SK-N-SH (cell line): Measurements from ENCODE around the gene CACFD1. TPM values are rescaled to one million over a fixed set of nuclear protein-coding genes. Genes with fewer than 3 reads are reported as not detected.
A peak's percentile ranks its signal among the peaks of the same experiment; 100 is the strongest.

Experiments used
- CTCF ChIA-PET: fragments of 300-600, 350-600 bp; formaldehyde crosslinking; extraction: SDS; loops from one replicate; lab custom pipeline; 2021; lab: Yijun Ruan, JAX
- POLR2A ChIA-PET: fragments of 350-600 bp; sonication (Branson Sonifier 250); formaldehyde crosslinking; extraction: SDS; loops from one replicate; lab custom pipeline; 2020; ENCODE audit warnings: antibody characterized with exemption, inconsistent platforms; lab: Yijun Ruan, JAX
- DNase-seq: peaks from one replicate; pipeline ENCODE4 v3.0.0; 2012
- H2AFZ ChIP-seq: fragments of 200-600 bp; sonication (generic); 2 replicates; pipeline ENCODE4 v1.8.1; 2016; ENCODE audit warnings: antibody characterized with exemption, mild to moderate bottlenecking, low read depth
- H3F3A ChIP-seq: fragments of 200-600 bp; sonication (generic); replicated peaks from 2 replicates; pipeline ENCODE3; 2016; ENCODE audit warnings: antibody characterized with exemption, mild to moderate bottlenecking; ENCODE audit not compliant: insufficient read depth
- H3K27ac ChIP-seq, 2 experiments: fragments of 200-500 bp in 1 of 2; fragments of 200-600 bp in 1 of 2; sonication (Bioruptor generic) in 1 of 2; sonication (generic), shearing (Covaris generic) in 1 of 2; 2 replicates each; pipeline versions ENCODE4 v1.5.1 to v1.6.1; 2014 to 2016; ENCODE audit warnings: low read depth in 2 of 2, inconsistent platforms in 1 of 2, low read length in 1 of 2, mild to moderate bottlenecking in 1 of 2, mixed read lengths in 1 of 2
- H3K27me3 ChIP-seq: fragments of 200-600 bp; sonication (generic), shearing (Covaris generic); 2 replicates; pipeline ENCODE4 v1.6.1; 2016; ENCODE audit warnings: mixed run types; ENCODE audit not compliant: insufficient read depth
- H3K36me3 ChIP-seq, 2 experiments: fragments of 200-500 bp in 1 of 2; fragments of 200-600 bp in 1 of 2; sonication (Bioruptor generic) in 1 of 2; sonication (generic) in 1 of 2; replicated peaks in 1 of 2; 2 replicates each; pipeline versions ENCODE3 to v1.5.1; 2014 to 2016; ENCODE audit warnings: low read length in 1 of 2, mild to moderate bottlenecking in 1 of 2; ENCODE audit not compliant: insufficient read depth in 2 of 2, control insufficient read depth in 1 of 2
- H3K4me1 ChIP-seq, 2 experiments: fragments of 200-500 bp in 1 of 2; fragments of 200-600 bp in 1 of 2; sonication (Bioruptor generic) in 1 of 2; sonication (generic), shearing (Covaris generic) in 1 of 2; 2 replicates each; pipeline versions ENCODE4 v1.5.1 to v1.6.1; 2014 to 2016; ENCODE audit warnings: low read depth in 1 of 2, low read length in 1 of 2, mixed run types in 1 of 2; ENCODE audit not compliant: insufficient read depth in 2 of 2, control insufficient read depth in 1 of 2
- H3K4me2 ChIP-seq: fragments of 200-600 bp; sonication (generic), shearing (Covaris generic); 2 replicates; pipeline ENCODE4 v1.6.1; 2017; ENCODE audit warnings: mixed run types
- H3K4me3 ChIP-seq, 2 experiments: fragments of 200-500 bp in 1 of 2; fragments of 200-600 bp in 1 of 2; sonication (Bioruptor generic) in 1 of 2; sonication (generic), shearing (Covaris generic) in 1 of 2; 2 replicates each; pipeline versions ENCODE4 v1.5.1 to v1.8.1; 2014 to 2016; ENCODE audit warnings: low read depth in 2 of 2, inconsistent platforms in 1 of 2, low read length in 1 of 2, mild to moderate bottlenecking in 1 of 2, mixed read lengths in 1 of 2, moderate library complexity in 1 of 2
- H3K79me2 ChIP-seq: fragments of 200-600 bp; sonication (generic); 2 replicates; pipeline ENCODE4 v1.8.1; 2017; ENCODE audit warnings: mild to moderate bottlenecking; ENCODE audit not compliant: insufficient read depth
- H3K9ac ChIP-seq: fragments of 200-600 bp; sonication (generic); 2 replicates; pipeline ENCODE4 v1.6.1; 2017; ENCODE audit warnings: mixed run types
- H3K9me2 ChIP-seq: fragments of 200-600 bp; sonication (generic); 2 replicates; pipeline ENCODE4 v1.6.1; 2017; ENCODE audit warnings: mixed run types
- H3K9me3 ChIP-seq: fragments of 200-600 bp; sonication (generic); 2 replicates; pipeline ENCODE4 v1.6.1; 2017; ENCODE audit warnings: mixed run types, mild to moderate bottlenecking, moderate library complexity
- H4K20me1 ChIP-seq: fragments of 200-600 bp; sonication (generic); 2 replicates; pipeline ENCODE4 v1.6.1; 2017; ENCODE audit warnings: mild to moderate bottlenecking, mixed run types; ENCODE audit not compliant: insufficient read depth
- CHD2 ChIP-seq: fragments of 150-350 bp; IDR thresholded peaks from 2 replicates; pipeline ENCODE4 v1.6.1; 2018; ENCODE audit warnings: low read length; ENCODE audit not compliant: partially characterized antibody
- EP300 ChIP-seq, 2 experiments: IDR thresholded peaks; 2 replicates each; pipeline versions ENCODE4 v1.4.0 to v1.6.1; 2012; ENCODE audit warnings: borderline replicate concordance in 1 of 2, low read depth in 1 of 2, low read length in 1 of 2
- FOXJ3 ChIP-seq: sonication (generic); formaldehyde crosslinking; IDR thresholded peaks from 2 replicates; pipeline ENCODE4 v1.5.1; 2020; ENCODE audit warnings: mild to moderate bottlenecking, missing genetic modification reagents
- GABPA ChIP-seq: IDR thresholded peaks from 2 replicates; pipeline ENCODE4 v1.4.0; 2012; ENCODE audit warnings: low read depth, mild to moderate bottlenecking
- GATA2 ChIP-seq: sonication (generic); formaldehyde crosslinking; IDR thresholded peaks from 2 replicates; pipeline ENCODE4 v1.5.0; 2020; ENCODE audit warnings: mild to moderate bottlenecking, missing genetic modification reagents
- MXI1 ChIP-seq: IDR thresholded peaks from 2 replicates; pipeline ENCODE4 v1.6.1; 2012; ENCODE audit warnings: mild to moderate bottlenecking, low read depth, low read length, improper control_type of control experiment
- NRF1 ChIP-seq: IDR thresholded peaks from 2 replicates; pipeline ENCODE4 v1.6.1; 2012; ENCODE audit warnings: low read depth, mild to moderate bottlenecking, low read length
- PBX3 ChIP-seq: IDR thresholded peaks from 2 replicates; pipeline ENCODE4; 2012
- POLR2AphosphoS5 ChIP-seq: IDR thresholded peaks from 2 replicates; pipeline ENCODE4 v1.6.1; 2012; ENCODE audit warnings: low read depth, low read length
- RCOR1 ChIP-seq: fragments of 150-350 bp; IDR thresholded peaks from 2 replicates; pipeline ENCODE4 v1.6.1; 2017; ENCODE audit warnings: antibody characterized with exemption, low read length
- RXRA ChIP-seq: IDR thresholded peaks from 2 replicates; pipeline ENCODE4 v1.4.0; 2012; ENCODE audit warnings: low read depth, mild to moderate bottlenecking, borderline replicate concordance
- SIN3A ChIP-seq: IDR thresholded peaks from 2 replicates; pipeline ENCODE4 v1.6.1; 2012; ENCODE audit warnings: low read depth, mild to moderate bottlenecking, low read length, moderate library complexity, borderline replicate concordance
- SMC3 ChIP-seq: IDR thresholded peaks from 2 replicates; pipeline ENCODE4 v1.6.1; 2012; ENCODE audit warnings: low read depth, low read length, improper control_type of control experiment
- TAF1 ChIP-seq: IDR thresholded peaks from 2 replicates; pipeline ENCODE4 v1.6.1; 2012; ENCODE audit warnings: low read depth, mild to moderate bottlenecking, low read length, moderate library complexity, borderline replicate concordance
- TCF12 ChIP-seq: IDR thresholded peaks from 2 replicates; pipeline ENCODE4 v1.4.0; 2012
- USF1 ChIP-seq: IDR thresholded peaks from 2 replicates; pipeline ENCODE4 v1.4.0; 2012; ENCODE audit warnings: low read depth, borderline replicate concordance
- WGBS: methylation state at CpG from one replicate; pipeline ENCODE4 v1.1.6; 2017; ENCODE audit warnings: low lambda C conversion rate; 5-methylcytosine and 5-hydroxymethylcytosine counted together
- polyA plus RNA-seq, 3 experiments: library from polyadenylated mRNA; depleted of rRNA; stranded (reverse); fragments of >200 nt; gene quantifications; 2 replicates each; pipeline ENCODE4 v1.2.3, GENCODE V29; 2012
- TF ChIP-seq, protein P1 (sequence below): fragments of 150-350 bp; IDR thresholded peaks from 2 replicates; pipeline ENCODE4 v1.6.1; 2016; ENCODE audit warnings: mild to moderate bottlenecking, low read depth, low read length
- TF ChIP-seq, protein P2 (sequence below): IDR thresholded peaks from 2 replicates; pipeline ENCODE4 v1.4.0; 2012; ENCODE audit warnings: low read depth, borderline replicate concordance

Gene CACFD1
- polyA plus RNA-seq, 1 of the 3 experiments (the other 2 are of a cell fraction): 16.8 TPM

GRCh38 chr9:133448487-133448972 lies 11.2 kb upstream of the CACFD1 start:
- Histone ChIP-seq H3K79me2 (no peaks in the 10 kb centered on the region), H3K9me3 (no peaks in the 10 kb centered on the region), H3K36me3 (no peaks in the 10 kb centered on the region), H3K27me3 (no peaks in the 10 kb centered on the region), H3K4me3 (no peak overlapping the region), H3K4me1 (peaks cover 0 to 11% of the 10 kb centered on the region in 2 experiments; a peak in 2 of 4 replicates), H3K9ac (no peak overlapping the region), H3F3A (no peaks in the 10 kb centered on the region), H4K20me1 (no peaks in the 10 kb centered on the region), H2AFZ (no peak overlapping the region), H3K27ac (peak overlapping the region in 1 of 2 experiments; percentile 92; a peak in 2 of 4 replicates), H3K4me2 (no peak overlapping the region), H3K9me2 (no peaks in the 10 kb centered on the region)
- TF ChIP-seq EP300 (IDR thresholded peaks at IDR 0.05; ENCODE audit: borderline replicate concordance in 1 of 2, low read depth in 1 of 2, low read length in 1 of 2): peak in 1 of 2 experiments; percentile 62; a peak in 1 of 4 replicates
- 0 out of 2 replicates have a peak, but pooled peaks have one; percentile 12 for TF ChIP-seq POLR2AphosphoS5
- peak; percentile 19; the same call in 1 of the 2 replicates for TF ChIP-seq GATA2 (CRISPR knock-in tag)
- TF ChIP-seq TAF1: no peak
- TF ChIP-seq CHD2: peak; percentile 52
- TF ChIP-seq MXI1: peak; percentile 77; the same call in 1 of the 2 replicates
- TF ChIP-seq, protein P1, sequence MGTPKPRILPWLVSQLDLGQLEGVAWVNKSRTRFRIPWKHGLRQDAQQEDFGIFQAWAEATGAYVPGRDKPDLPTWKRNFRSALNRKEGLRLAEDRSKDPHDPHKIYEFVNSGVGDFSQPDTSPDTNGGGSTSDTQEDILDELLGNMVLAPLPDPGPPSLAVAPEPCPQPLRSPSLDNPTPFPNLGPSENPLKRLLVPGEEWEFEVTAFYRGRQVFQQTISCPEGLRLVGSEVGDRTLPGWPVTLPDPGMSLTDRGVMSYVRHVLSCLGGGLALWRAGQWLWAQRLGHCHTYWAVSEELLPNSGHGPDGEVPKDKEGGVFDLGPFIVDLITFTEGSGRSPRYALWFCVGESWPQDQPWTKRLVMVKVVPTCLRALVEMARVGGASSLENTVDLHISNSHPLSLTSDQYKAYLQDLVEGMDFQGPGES: no peak
- TF ChIP-seq RXRA: no peak
- peak; percentile 12; the same call in 1 of the 2 replicates for TF ChIP-seq SMC3
- TF ChIP-seq FOXJ3 (CRISPR knock-in tag): peak; percentile 82; the same call in 1 of the 2 replicates
- peak; percentile 67; the same call in 1 of the 2 replicates for TF ChIP-seq RCOR1
- no peak for TF ChIP-seq GABPA
- CTCF ChIA-PET: interaction anchor here (0.7 to 1.7 kb wide), 5 partner anchors 8 to 42 kb away, joined by 3 to 6 read pairs (median 3); no protein-coding TSS in a partner anchor
- WGBS: 49% methylated on average over 9 of the region's 13 CpGs
- DNase-seq: peak; percentile 95
- POLR2A ChIA-PET: interaction anchor here (0.6 to 1.7 kb wide), 4 partner anchors 11 to 30 kb away, joined by 3 to 15 read pairs (median 3); partner anchors contain the start of gene CACFD1

- 80% methylated on average over 5 of the region's 12 CpGs for WGBS
- Histone ChIP-seq H3K36me3 (no peaks in the 10 kb centered on the region), H4K20me1 (no peaks in the 10 kb centered on the region), H3K79me2 (no peaks in the 10 kb centered on the region), H3K9me3 (no peaks in the 10 kb centered on the region)
- TF ChIP-seq, protein P2, sequence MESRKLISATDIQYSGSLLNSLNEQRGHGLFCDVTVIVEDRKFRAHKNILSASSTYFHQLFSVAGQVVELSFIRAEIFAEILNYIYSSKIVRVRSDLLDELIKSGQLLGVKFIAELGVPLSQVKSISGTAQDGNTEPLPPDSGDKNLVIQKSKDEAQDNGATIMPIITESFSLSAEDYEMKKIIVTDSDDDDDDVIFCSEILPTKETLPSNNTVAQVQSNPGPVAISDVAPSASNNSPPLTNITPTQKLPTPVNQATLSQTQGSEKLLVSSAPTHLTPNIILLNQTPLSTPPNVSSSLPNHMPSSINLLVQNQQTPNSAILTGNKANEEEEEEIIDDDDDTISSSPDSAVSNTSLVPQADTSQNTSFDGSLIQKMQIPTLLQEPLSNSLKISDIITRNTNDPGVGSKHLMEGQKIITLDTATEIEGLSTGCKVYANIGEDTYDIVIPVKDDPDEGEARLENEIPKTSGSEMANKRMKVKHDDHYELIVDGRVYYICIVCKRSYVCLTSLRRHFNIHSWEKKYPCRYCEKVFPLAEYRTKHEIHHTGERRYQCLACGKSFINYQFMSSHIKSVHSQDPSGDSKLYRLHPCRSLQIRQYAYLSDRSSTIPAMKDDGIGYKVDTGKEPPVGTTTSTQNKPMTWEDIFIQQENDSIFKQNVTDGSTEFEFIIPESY: no peak
- no peak for TF ChIP-seq SMC3
- TF ChIP-seq USF1: no peak
- TF ChIP-seq CHD2: no peak
- TF ChIP-seq TCF12: no peak
- TF ChIP-seq NRF1: no peak
- TF ChIP-seq PBX3: no peak
- no peak for TF ChIP-seq SIN3A
- no peak for TF ChIP-seq FOXJ3 (CRISPR knock-in tag)
- TF ChIP-seq, all 33 proteins: peak for 0
- Histone ChIP-seq H3F3A (no peaks in the 10 kb centered on the region), H3K27ac (peak overlapping the region in 1 of 2 experiments; percentile 92; a peak in 1 of 4 replicates), H2AFZ (no peak overlapping the region), H3K4me2 (no peak overlapping the region), H3K9me2 (no peaks in the 10 kb centered on the region), H3K4me3 (no peak overlapping the region), H3K9ac (no peak overlapping the region), H3K4me1 (peaks cover 0 to 14% of the 10 kb centered on the region in 2 experiments; a peak in 2 of 4 replicates), H3K27me3 (no peaks in the 10 kb centered on the region)
- DNase-seq: no peak
- CTCF ChIA-PET: interaction anchor here (1.0 to 1.8 kb wide), 3 partner anchors 8 to 19 kb away, joined by 3 to 8 read pairs (median 4); partner anchors contain the start of gene CACFD1
- POLR2A ChIA-PET: no interaction called here
Observed at GRCh38 chr9:133449760-133450159, 10.0 kb upstream of the CACFD1 start.
